ENCODE data around the gene MAP1LC3A.
A peak's percentile ranks its signal among the peaks of the same experiment; 100 is the strongest.

MAP1LC3A gene

DNA sequence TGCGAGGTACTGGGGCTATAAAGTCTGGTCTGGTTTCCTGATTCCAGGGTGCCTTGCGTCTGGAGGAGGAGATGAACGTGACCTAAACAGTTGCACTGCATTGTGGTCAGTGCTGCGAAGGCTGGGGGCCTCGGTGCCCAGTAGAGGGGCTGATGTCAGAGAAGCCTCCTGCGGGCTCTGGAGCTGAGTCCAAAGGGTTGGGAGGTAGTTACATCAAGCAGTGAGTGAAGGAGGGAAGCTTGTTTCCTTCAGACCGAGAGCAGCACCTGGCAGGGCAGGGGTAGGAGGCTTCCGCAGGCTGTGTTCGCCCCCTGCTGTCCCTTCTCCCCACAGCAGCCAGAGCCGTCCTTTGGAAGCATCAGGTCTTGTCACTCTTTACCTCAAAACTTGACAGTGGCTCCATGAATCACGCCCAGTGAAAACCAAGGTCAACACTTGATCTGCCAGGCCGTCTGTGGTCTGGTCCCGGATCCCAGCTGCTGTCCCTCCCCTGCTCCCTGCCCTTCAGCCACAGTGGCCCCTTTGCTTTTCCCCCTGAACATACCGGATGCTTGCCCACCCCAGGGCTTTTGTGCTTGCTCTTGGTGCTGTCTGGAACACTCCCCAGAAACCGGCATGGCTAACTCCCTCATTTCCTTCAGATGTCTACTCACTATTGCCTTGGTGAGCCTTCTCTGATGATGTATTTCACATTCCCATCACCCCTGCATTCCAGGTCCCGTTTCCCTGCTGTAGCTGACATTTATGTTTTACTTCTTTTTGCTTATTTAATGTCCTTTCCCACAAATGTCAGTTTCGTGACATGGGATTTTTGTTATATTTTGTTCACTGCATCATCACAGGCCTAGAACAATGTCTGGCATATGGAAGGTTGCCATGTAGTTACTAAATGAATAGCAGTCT, 35.3 kb upstream of the MAP1LC3A start:
- Histone ChIP-seq H3F3A (ENCODE audit: insufficient read depth, low read length) (peaks cover 4% of the 10 kb centered on the region; the same call in 1 of the 2 replicates), H4K20me1 (ENCODE audit: insufficient read depth, low read length) (peaks cover 5% of the 10 kb centered on the region; the same call in 1 of the 2 replicates), H3K4me3 (ENCODE audit: low read length) (peak overlapping the region; percentile 35), H3K9me3 (replicated peaks; ENCODE audit: insufficient read depth, low read length) (no peaks in the 10 kb centered on the region), H2AFZ (ENCODE audit: low read length) (peak overlapping the region; percentile 39), H3K27ac (ENCODE audit: low read length) (peak overlapping the region; percentile 24; the same call in 1 of the 2 replicates), H3K27me3 (replicated peaks; ENCODE audit: insufficient read depth, low read length) (no peaks in the 10 kb centered on the region), H3K9me2 (replicated peaks; ENCODE audit: insufficient read depth, low read length) (no peaks in the 10 kb centered on the region), H3K4me2 (ENCODE audit: low read depth, low read length) (peak overlapping the region; percentile 66), H3K4me1 (ENCODE audit: low read length) (peaks cover 11% of the 10 kb centered on the region; the same call in 1 of the 2 replicates), H3K9ac (ENCODE audit: low read length) (peak overlapping the region; percentile 2; the same call in 1 of the 2 replicates), H3K79me2 (ENCODE audit: low read length) (peaks cover 76% of the 10 kb centered on the region), H3K36me3 (replicated peaks; ENCODE audit: insufficient read depth, low read length) (peaks cover 8% of the 10 kb centered on the region; the same call in 1 of the 2 replicates)
- DNase-seq: peak; percentile 74
- TF ChIP-seq, protein P1, sequence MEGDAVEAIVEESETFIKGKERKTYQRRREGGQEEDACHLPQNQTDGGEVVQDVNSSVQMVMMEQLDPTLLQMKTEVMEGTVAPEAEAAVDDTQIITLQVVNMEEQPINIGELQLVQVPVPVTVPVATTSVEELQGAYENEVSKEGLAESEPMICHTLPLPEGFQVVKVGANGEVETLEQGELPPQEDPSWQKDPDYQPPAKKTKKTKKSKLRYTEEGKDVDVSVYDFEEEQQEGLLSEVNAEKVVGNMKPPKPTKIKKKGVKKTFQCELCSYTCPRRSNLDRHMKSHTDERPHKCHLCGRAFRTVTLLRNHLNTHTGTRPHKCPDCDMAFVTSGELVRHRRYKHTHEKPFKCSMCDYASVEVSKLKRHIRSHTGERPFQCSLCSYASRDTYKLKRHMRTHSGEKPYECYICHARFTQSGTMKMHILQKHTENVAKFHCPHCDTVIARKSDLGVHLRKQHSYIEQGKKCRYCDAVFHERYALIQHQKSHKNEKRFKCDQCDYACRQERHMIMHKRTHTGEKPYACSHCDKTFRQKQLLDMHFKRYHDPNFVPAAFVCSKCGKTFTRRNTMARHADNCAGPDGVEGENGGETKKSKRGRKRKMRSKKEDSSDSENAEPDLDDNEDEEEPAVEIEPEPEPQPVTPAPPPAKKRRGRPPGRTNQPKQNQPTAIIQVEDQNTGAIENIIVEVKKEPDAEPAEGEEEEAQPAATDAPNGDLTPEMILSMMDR (IDR thresholded peaks at IDR 0.05; ENCODE audit: low read length): peak; percentile 78
- TF ChIP-seq EZH2phosphoT487 (IDR thresholded peaks at IDR 0.05; ENCODE audit: low read length): no peak

DNA sequence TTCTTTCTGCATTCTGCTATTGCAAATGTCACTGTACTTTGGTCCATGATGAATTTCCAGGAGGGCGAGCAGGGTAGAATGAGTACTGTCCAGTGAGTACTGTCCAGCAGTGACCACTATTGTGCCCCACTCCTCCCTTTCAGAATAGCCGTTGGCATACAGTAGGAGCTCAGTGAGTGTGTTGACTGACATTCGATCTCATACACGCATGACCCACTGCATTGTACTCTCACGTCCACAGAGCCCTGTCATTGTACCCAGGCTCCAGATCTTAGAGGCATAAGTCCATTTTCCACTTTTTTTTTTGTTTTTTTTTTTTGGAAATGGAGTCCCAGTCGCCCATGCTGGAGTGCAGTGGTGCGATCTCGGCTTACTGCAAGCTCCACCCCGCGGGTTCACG, 34.1 kb upstream of the MAP1LC3A start:
- TF ChIP-seq, protein P1 (IDR thresholded peaks at IDR 0.05; ENCODE audit: low read length): no peak
- TF ChIP-seq EZH2phosphoT487 (IDR thresholded peaks at IDR 0.05; ENCODE audit: low read length) (no peak), EZH2 (optimal IDR thresholded peaks at IDR 0.05; ENCODE audit: low read depth, low read length) (no peak)
- peaks cover 73% of the 10 kb centered on the region for H3K79me2 ChIP-seq (ENCODE audit: low read length)
- H3K27me3 ChIP-seq (replicated peaks; ENCODE audit: insufficient read depth, low read length): no peaks in the 10 kb centered on the region
- DNase-seq: no peak
- no peak overlapping the region for H3K4me2 ChIP-seq (ENCODE audit: low read depth, low read length)
- no peaks in the 10 kb centered on the region for H3K9me3 ChIP-seq (replicated peaks; ENCODE audit: insufficient read depth, low read length)
- H3K27ac ChIP-seq (ENCODE audit: low read length): no peak overlapping the region
- H3K4me3 ChIP-seq (ENCODE audit: low read length): no peak overlapping the region
- peaks cover 9% of the 10 kb centered on the region; the same call in 1 of the 2 replicates for H3K4me1 ChIP-seq (ENCODE audit: low read length)
- H3K9me2 ChIP-seq (replicated peaks; ENCODE audit: insufficient read depth, low read length): no peaks in the 10 kb centered on the region
- H3K9ac ChIP-seq (ENCODE audit: low read length): no peak overlapping the region
- H2AFZ ChIP-seq (ENCODE audit: low read length): no peak overlapping the region
- H3K36me3 ChIP-seq (replicated peaks; ENCODE audit: insufficient read depth, low read length): 0 out of 2 replicates have a peak, but pooled peaks cover 11% of the 10 kb centered on the region
- H3F3A ChIP-seq (ENCODE audit: insufficient read depth, low read length): peaks cover 4% of the 10 kb centered on the region; the same call in 1 of the 2 replicates
- H4K20me1 ChIP-seq (ENCODE audit: insufficient read depth, low read length): peaks cover 5% of the 10 kb centered on the region; the same call in 1 of the 2 replicates

DNA sequence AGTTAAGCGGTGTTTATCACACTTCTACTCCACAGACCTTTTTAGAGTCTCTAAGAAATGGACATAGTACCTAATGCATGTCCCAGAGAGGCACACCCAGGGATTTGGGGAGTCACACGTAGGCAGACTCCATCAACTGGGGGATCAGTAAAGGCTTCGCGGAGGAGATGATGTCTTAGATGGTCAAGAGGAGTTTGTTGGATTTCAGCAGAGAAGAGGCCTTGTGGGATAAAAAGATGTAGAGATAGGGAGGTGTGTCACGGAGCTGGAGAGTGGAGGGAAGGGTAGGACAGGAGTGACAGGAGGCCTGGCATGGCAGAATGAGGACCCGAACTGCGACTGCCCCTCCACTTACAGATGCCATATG, 33.2 kb upstream of the MAP1LC3A start:
- no peak for DNase-seq
- Histone ChIP-seq H2AFZ (ENCODE audit: low read length) (no peak overlapping the region), H3K9me3 (replicated peaks; ENCODE audit: insufficient read depth, low read length) (no peaks in the 10 kb centered on the region), H3K4me3 (ENCODE audit: low read length) (no peak overlapping the region), H3K36me3 (replicated peaks; ENCODE audit: insufficient read depth, low read length) (0 out of 2 replicates have a peak, but pooled peaks cover 11% of the 10 kb centered on the region), H3K9ac (ENCODE audit: low read length) (no peak overlapping the region), H3K4me2 (ENCODE audit: low read depth, low read length) (no peak overlapping the region), H3K27me3 (replicated peaks; ENCODE audit: insufficient read depth, low read length) (no peaks in the 10 kb centered on the region), H3K27ac (ENCODE audit: low read length) (no peak overlapping the region), H4K20me1 (ENCODE audit: insufficient read depth, low read length) (peaks cover 5% of the 10 kb centered on the region; the same call in 1 of the 2 replicates), H3F3A (ENCODE audit: insufficient read depth, low read length) (peaks cover 7% of the 10 kb centered on the region; the same call in 1 of the 2 replicates), H3K4me1 (ENCODE audit: low read length) (peaks cover 9% of the 10 kb centered on the region; the same call in 1 of the 2 replicates), H3K9me2 (replicated peaks; ENCODE audit: insufficient read depth, low read length) (no peaks in the 10 kb centered on the region), H3K79me2 (ENCODE audit: low read length) (peaks cover 71% of the 10 kb centered on the region)
- TF ChIP-seq EZH2 (optimal IDR thresholded peaks at IDR 0.05; ENCODE audit: low read depth, low read length) (no peak), EZH2phosphoT487 (IDR thresholded peaks at IDR 0.05; ENCODE audit: low read length) (no peak)
- TF ChIP-seq, protein P1 (IDR thresholded peaks at IDR 0.05; ENCODE audit: low read length): no peak
